Activated T-helper 1 cell treated with anti-CD3 and anti-CD28 coated beads, Interleukin-12 subunit alpha, Interleukin-12 subunit beta, Interleukin-2, Interleukin-4 antibody, amounts not matched to agents 30 ng/mL and 10 ng/mL and 1 ng/mL, durations not matched to agents 14 hours and 24 hours and 36 hours (primary cell): ENCODE results near the gene ZNF705A. TPM values are rescaled to one million over a fixed set of nuclear protein-coding genes. Genes with fewer than 3 reads are reported as not detected.
"Not testable (repeated sequence)": the region's sequence is repeated elsewhere in the genome, so short reads cannot be mapped to it uniquely, and the experiment has no call there.

Experiments
- DNase-seq: peaks from one replicate; pipeline ENCODE4 v3.0.0; 2021; ENCODE audit warnings: low spot score
- H3K27ac Mint-ChIP-seq: one replicate; pipeline ENCODE4 v1.8.0; 2021; ENCODE audit warnings: mild to moderate bottlenecking, mixed read lengths
- H3K27me3 Mint-ChIP-seq: one replicate; pipeline ENCODE4 v1.8.0; 2022; ENCODE audit warnings: mild to moderate bottlenecking, moderate library complexity, mixed read lengths; ENCODE audit not compliant: insufficient read depth
- H3K36me3 Mint-ChIP-seq: one replicate; pipeline ENCODE4 v1.8.0; 2021; ENCODE audit warnings: low read depth, mixed read lengths
- H3K4me1 Mint-ChIP-seq: one replicate; pipeline ENCODE4 v1.8.0; 2021; ENCODE audit warnings: low read depth, mixed read lengths
- H3K4me3 Mint-ChIP-seq: one replicate; pipeline ENCODE4 v1.8.0; 2021; ENCODE audit warnings: mild to moderate bottlenecking, moderate library complexity, mixed read lengths
- H3K9me3 Mint-ChIP-seq: one replicate; pipeline ENCODE4 v1.8.0; 2021; ENCODE audit warnings: mixed read lengths
- intact Hi-C: fragments of 100-400 bp; cut with micrococcal nuclease; formaldehyde crosslinking; loops from one replicate; pipeline ENCODE4 v1.15.1; 2024
- total RNA-seq: library from RNA; stranded (reverse); gene quantifications from 2 replicates; pipeline ENCODE4 v1.2.3, GENCODE V29; 2022

The ZNF705A gene
- not detected in 2 replicates for total RNA-seq

DNA sequence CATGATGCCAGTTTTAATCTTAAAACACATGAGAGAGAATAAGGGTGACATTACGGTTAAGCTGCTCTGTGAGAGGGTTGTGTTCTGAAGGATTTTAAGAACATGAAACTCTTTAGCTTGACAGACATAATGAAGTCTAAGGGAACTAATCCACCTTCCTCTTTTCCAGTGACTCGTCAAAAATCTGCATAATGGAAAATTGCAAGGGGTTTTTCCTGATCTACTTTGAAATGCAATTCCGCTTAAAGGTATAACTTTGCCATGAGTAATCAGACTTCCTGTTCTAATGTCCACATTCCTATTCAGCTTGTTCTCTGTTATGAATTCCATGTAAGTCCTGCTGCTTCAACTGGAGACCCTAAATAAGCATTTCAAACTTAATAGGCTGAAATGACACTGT, at the start of gene ZNF705A:
ZNF705A (plus strand) TSS at position 171 of the 400 bp plus-strand sequence. CDS start 15,611 bp downstream, outside the sequence.
- no peak for DNase-seq
- Mint-ChIP-seq H3K36me3 (no peaks in the 10 kb centered on the region), H3K27ac (no peak within 1 kb of the TSS), H3K4me3 (no peak within 1 kb of the TSS), H3K9me3 (no peaks in the 10 kb centered on the region), H3K4me1 (peaks cover 12% of the 10 kb centered on the region), H3K27me3 (peaks cover 28% of the 10 kb centered on the region)
- intact Hi-C loops, result no loop called here

DNA sequence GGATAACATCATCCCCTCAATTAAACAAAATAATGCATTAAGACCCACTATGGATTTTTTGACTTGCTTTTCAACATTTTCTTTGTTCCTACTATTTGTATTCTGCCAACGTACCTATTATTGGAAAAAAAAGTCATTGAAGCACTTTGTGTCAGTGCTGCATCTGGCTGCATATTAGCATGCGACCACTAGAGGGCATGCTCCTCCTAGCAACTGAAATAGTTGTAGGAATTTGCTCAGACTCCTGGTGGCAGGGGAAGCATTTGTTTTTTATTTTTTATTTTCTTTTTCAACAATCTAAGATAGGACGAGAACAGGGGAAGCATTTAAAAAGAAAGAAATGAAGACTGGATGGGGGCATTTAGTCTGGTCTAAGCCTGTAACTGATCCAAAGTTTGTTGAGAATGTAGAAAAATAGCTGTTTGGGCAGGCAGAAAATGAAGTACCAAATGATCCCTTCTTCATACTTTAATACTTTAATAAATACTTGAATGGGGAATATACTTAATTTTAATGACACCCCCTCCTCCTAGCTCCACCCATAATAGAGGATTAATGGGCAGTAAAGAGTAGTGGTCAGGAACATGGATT, 47.9 kb upstream of the ZNF705A start:
- H3K4me3 Mint-ChIP-seq, result no peak overlapping the region
- peaks cover 17% of the 10 kb centered on the region for H3K36me3 Mint-ChIP-seq
- no peaks in the 10 kb centered on the region for H3K4me1 Mint-ChIP-seq
- H3K9me3 Mint-ChIP-seq, result peaks cover 5% of the 10 kb centered on the region
- intact Hi-C loops, result loop anchor here (1.0 kb wide), 3 partner anchors 63 to 128 kb away; no protein-coding TSS in a partner anchor
- H3K27me3 Mint-ChIP-seq, result no peaks in the 10 kb centered on the region
- peak; percentile 55 for DNase-seq
- no peak overlapping the region for H3K27ac Mint-ChIP-seq

DNA sequence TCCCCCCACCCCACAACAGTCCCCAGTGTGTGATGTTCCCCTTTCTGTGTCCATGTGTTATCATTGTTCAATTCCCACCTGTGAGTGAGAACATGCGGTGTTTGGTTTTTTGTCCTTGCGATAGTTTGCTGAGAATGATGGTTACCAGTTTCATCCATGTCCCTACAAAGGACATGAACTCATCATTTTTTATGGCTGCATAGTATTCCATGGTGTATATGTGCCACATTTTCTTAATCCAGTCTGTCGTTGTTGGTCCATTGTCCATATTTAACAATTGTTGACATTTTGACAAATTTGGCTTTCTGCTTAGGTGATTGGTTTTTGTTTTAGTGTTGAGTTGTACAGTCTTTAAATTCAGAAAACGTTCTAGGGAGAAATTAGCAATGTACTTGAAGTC, 43.7 kb upstream of the ZNF705A start:
- intact Hi-C loops, H3K4me3 Mint-ChIP-seq, H3K27ac Mint-ChIP-seq, H3K36me3 Mint-ChIP-seq, DNase-seq, H3K9me3 Mint-ChIP-seq, H3K4me1 Mint-ChIP-seq, H3K27me3 Mint-ChIP-seq: not testable (repeated sequence)

- Mint-ChIP-seq H3K4me3 (no peak overlapping the region), H3K36me3 (peaks cover 3% of the 10 kb centered on the region), H3K27ac (no peak overlapping the region), H3K27me3 (no peaks in the 10 kb centered on the region), H3K4me1 (no peaks in the 10 kb centered on the region), H3K9me3 (no peaks in the 10 kb centered on the region)
- no peak for DNase-seq
- intact Hi-C loops, result no loop called here
These were observed 36.6 kb upstream of the ZNF705A start for GRCh38 chr12:8120072-8120713.

GRCh38 chr12:8123124-8123912, 33.5 kb upstream of the ZNF705A start, which contains the start of gene CLEC4A:
TSS of gene CLEC4A (plus strand) at chr12:8123617. CDS start at chr12:8123879, 262 bp downstream.
- intact Hi-C loops, result no loop called here

GRCh38 chr12:8127138-8127537, 29.7 kb upstream of the ZNF705A start:
- Mint-ChIP-seq H3K9me3 (no peaks in the 10 kb centered on the region), H3K4me1 (peaks cover 12% of the 10 kb centered on the region), H3K36me3 (peaks cover 2% of the 10 kb centered on the region), H3K27ac (no peak overlapping the region), H3K27me3 (no peaks in the 10 kb centered on the region), H3K4me3 (no peak overlapping the region)
- no peak for DNase-seq
- intact Hi-C loops, result no loop called here

More at GRCh38 chr12:8123124-8123912, 33.5 kb upstream of the ZNF705A start, which contains the start of gene CLEC4A:
- peaks cover 12% of the 10 kb centered on the region for H3K4me1 Mint-ChIP-seq
- no peak within 1 kb of the TSS for H3K4me3 Mint-ChIP-seq
- DNase-seq, result no peak
- no peaks in the 10 kb centered on the region for H3K27me3 Mint-ChIP-seq
- H3K36me3 Mint-ChIP-seq, result peaks cover 4% of the 10 kb centered on the region
- H3K9me3 Mint-ChIP-seq, result no peaks in the 10 kb centered on the region
- no peak within 1 kb of the TSS for H3K27ac Mint-ChIP-seq

- not testable (repeated sequence) for H3K4me1 Mint-ChIP-seq
These were observed 23.0 kb upstream of the ZNF705A start for GRCh38 chr12:8133636-8134397.

GRCh38 chr12:8134398-8134930, 22.4 kb upstream of the ZNF705A start:
- H3K27me3 Mint-ChIP-seq, intact Hi-C loops, H3K4me1 Mint-ChIP-seq, H3K4me3 Mint-ChIP-seq, H3K9me3 Mint-ChIP-seq, DNase-seq, H3K36me3 Mint-ChIP-seq, H3K27ac Mint-ChIP-seq: not testable (repeated sequence)

More at GRCh38 chr12:8133636-8134397, 23.0 kb upstream of the ZNF705A start:
- H3K9me3 Mint-ChIP-seq, intact Hi-C loops, H3K36me3 Mint-ChIP-seq, H3K27ac Mint-ChIP-seq, DNase-seq, H3K4me3 Mint-ChIP-seq, H3K27me3 Mint-ChIP-seq: not testable (repeated sequence)

DNA sequence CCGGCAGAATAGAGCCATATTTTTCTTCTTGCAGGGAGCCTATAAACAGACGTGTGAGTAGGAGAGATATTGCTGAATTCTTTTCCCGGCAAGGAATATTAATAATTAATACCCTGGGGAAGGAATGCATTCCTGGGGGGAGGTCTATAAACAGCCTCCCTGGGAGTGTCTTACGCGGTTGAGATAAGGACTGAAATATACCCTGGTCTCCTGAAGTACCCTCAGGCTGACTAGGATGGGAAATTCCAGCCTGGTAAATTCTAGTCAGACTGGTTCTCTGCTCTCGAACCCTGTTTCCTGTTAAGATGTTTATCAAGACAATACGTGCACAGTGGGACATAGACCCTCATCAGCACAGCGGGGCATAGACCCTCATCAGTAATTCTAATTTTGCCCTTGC, 15.2 kb upstream of the ZNF705A start:
- H3K4me1 Mint-ChIP-seq, DNase-seq, H3K27me3 Mint-ChIP-seq, H3K9me3 Mint-ChIP-seq, intact Hi-C loops, H3K4me3 Mint-ChIP-seq, H3K27ac Mint-ChIP-seq, H3K36me3 Mint-ChIP-seq: not testable (repeated sequence)

DNA sequence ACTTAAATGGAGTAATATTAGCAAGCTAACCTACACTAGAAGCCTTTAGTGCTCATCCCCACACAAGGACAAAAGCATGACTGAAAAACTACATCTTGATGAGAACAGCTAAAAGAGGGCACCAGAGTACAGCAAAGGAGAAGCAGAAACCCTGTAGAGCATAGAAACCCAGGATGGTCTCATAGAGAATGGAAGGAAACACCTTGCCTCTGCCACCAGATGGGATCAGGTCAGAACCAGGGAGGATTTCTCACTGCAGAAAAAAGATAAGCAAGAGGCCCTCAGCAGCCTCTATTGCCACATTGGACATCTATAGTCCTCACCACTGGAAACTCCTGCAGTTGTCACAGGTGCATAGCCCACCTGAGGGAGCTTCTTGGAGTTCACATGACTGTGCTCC, 13.6 kb upstream of the ZNF705A start:
- Mint-ChIP-seq H3K27me3 (peaks cover 4% of the 10 kb centered on the region), H3K36me3 (no peaks in the 10 kb centered on the region), H3K9me3 (no peaks in the 10 kb centered on the region), H3K27ac (no peak overlapping the region), H3K4me3 (no peak overlapping the region), H3K4me1 (no peaks in the 10 kb centered on the region)
- DNase-seq, result no peak
- intact Hi-C loops, result no loop called here

DNA sequence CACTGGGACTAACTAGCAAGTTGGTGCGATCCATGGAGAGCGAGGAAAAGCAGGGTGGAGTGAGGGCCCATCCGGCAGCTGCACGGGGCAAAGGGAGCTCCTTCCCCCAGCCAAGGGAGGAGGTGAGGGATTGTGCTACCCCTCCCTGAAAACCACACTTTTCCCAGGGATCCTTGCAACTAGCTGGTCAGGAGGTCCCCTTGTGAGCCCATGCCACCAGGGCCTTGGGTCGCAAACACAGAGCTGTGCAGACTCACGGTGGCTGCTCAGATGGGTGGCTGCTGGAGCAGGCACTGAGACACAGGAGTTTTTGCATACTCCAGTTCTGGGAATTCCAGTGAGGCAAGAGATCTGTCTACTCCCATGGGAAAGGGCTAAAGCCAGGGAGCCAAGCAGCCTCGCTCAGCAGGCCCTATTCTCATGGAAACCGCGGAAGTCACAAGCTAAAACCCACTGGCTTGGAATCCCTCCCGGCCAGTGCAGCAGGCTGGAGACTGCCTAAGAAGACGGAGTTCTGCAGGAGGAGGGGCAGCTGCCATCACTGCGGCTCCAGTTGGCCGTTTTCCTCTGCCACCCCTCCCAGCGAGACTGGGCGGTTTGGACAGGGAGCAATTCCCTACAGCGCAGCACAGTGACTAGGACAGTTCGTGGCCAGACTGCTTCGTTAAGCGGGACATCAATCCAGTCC, 10.9 kb upstream of the ZNF705A start:
- Mint-ChIP-seq H3K27ac (no peak overlapping the region), H3K4me3 (no peak overlapping the region), H3K27me3 (peaks cover 21% of the 10 kb centered on the region), H3K9me3 (no peaks in the 10 kb centered on the region), H3K36me3 (no peaks in the 10 kb centered on the region), H3K4me1 (no peaks in the 10 kb centered on the region)
- intact Hi-C loops, result no loop called here
- no peak for DNase-seq

- DNase-seq, result no peak
- intact Hi-C loops, result no loop called here
- H3K36me3 Mint-ChIP-seq, result no peaks in the 10 kb centered on the region
- H3K27me3 Mint-ChIP-seq, result peaks cover 25% of the 10 kb centered on the region
- no peak overlapping the region for H3K4me3 Mint-ChIP-seq
- no peaks in the 10 kb centered on the region for H3K4me1 Mint-ChIP-seq
- H3K9me3 Mint-ChIP-seq, result no peaks in the 10 kb centered on the region
- H3K27ac Mint-ChIP-seq, result no peak overlapping the region
These were observed 10.4 kb upstream of the ZNF705A start for GRCh38 chr12:8146442-8146771.
